Midbrain (tissue), 1 donor: ENCODE measurements around the gene SH3GL1.

Experiments
- DNase-seq: peaks from one replicate; lab custom pipeline; 2025; lab: John Stamatoyannopoulos, UW

SH3GL1 gene

GRCh38 chr19:4431808-4432674 is 31.7 kb upstream of the SH3GL1 start:
- DNase-seq: peak; percentile 24

GRCh38 chr19:4431296-4431695 is 30.9 kb upstream of the SH3GL1 start:
- no peak for DNase-seq

- peak; percentile 41 for DNase-seq
Observed at GRCh38 chr19:4430760-4431159, 30.4 kb upstream of the SH3GL1 start.

GRCh38 chr19:4429771-4430171 is 29.4 kb upstream of the SH3GL1 start:
- DNase-seq: no peak

GRCh38 chr19:4429256-4429655 is 28.9 kb upstream of the SH3GL1 start:
- DNase-seq: no peak

GRCh38 chr19:4428326-4428975 is 28.1 kb upstream of the SH3GL1 start:
- DNase-seq: no peak

GRCh38 chr19:4425537-4425936 is 25.2 kb upstream of the SH3GL1 start:
- DNase-seq: no peak

- no peak for DNase-seq
Observed at GRCh38 chr19:4423416-4424126, 23.2 kb upstream of the SH3GL1 start.

GRCh38 chr19:4416268-4416667 is 15.9 kb upstream of the SH3GL1 start:
- DNase-seq: no peak

GRCh38 chr19:4415352-4415751 is 15.0 kb upstream of the SH3GL1 start:
- no peak for DNase-seq

- DNase-seq: no peak
Observed at GRCh38 chr19:4414800-4415321, 14.5 kb upstream of the SH3GL1 start.

- DNase-seq: no peak
Observed at GRCh38 chr19:4414144-4414799, 13.9 kb upstream of the SH3GL1 start.

GRCh38 chr19:4413588-4413987 is 13.2 kb upstream of the SH3GL1 start:
- no peak for DNase-seq

- DNase-seq: no peak
Observed at GRCh38 chr19:4409123-4409933, 9.0 kb upstream of the SH3GL1 start.

- DNase-seq: no peak
Observed at GRCh38 chr19:4406626-4407025, 6.3 kb upstream of the SH3GL1 start.

- DNase-seq: no peak
Observed at GRCh38 chr19:4405977-4406376, 5.6 kb upstream of the SH3GL1 start.

GRCh38 chr19:4403005-4403761 is 2.8 kb upstream of the SH3GL1 start:
- DNase-seq: no peak

- peak; percentile 100 for DNase-seq
Observed at GRCh38 chr19:4402171-4403004, 2.0 kb upstream of the SH3GL1 start, which contains the start of gene CHAF1A. Gene CHAF1A, plus strand, starts transcription at chr19:4402640. Its CDS starts 123 bp downstream, at chr19:4402763.

GRCh38 chr19:4401769-4402170 is 1.4 kb upstream of the SH3GL1 start:
- no peak for DNase-seq
